ENCODE measurements around the gene ARHGAP15.

DNA sequence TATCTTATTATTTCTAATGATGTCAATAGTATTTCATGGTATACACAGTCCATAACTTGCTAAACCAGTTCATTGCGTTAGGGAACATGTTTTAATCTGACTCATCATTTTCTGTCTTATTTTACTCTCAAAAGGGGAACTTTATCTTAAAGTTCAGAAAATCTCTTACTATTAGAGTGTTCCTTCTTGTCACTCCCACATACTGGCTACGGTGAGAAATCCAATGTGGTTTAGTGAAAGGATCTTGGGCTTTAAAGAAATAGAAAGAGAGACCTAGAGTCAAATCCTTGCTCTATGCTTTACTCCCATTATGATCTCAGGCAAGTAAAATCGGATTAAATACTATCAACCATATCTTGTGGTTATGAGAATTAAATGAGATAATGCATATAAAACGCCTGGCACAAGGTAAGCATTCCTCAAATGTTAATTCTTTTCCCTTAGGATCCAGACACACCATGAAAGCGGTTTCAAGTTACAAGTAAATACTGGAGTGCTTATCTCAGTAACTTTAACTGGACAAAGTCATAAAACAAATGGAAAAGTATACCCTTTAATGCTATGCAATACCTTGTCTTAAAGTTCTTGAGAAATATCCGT, 576.0 kb downstream of the ARHGAP15 start:
- TF ChIP-seq, protein P1, sequence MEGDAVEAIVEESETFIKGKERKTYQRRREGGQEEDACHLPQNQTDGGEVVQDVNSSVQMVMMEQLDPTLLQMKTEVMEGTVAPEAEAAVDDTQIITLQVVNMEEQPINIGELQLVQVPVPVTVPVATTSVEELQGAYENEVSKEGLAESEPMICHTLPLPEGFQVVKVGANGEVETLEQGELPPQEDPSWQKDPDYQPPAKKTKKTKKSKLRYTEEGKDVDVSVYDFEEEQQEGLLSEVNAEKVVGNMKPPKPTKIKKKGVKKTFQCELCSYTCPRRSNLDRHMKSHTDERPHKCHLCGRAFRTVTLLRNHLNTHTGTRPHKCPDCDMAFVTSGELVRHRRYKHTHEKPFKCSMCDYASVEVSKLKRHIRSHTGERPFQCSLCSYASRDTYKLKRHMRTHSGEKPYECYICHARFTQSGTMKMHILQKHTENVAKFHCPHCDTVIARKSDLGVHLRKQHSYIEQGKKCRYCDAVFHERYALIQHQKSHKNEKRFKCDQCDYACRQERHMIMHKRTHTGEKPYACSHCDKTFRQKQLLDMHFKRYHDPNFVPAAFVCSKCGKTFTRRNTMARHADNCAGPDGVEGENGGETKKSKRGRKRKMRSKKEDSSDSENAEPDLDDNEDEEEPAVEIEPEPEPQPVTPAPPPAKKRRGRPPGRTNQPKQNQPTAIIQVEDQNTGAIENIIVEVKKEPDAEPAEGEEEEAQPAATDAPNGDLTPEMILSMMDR (conservative IDR thresholded peaks at IDR 0.05; ENCODE audit: low read length): no peak
- no peak for TF ChIP-seq EZH2phosphoT487 (IDR thresholded peaks at IDR 0.05; ENCODE audit: borderline replicate concordance, low read depth, low read length)

Data from OCI-LY7 (cell line).